GM06990 (cell line): ENCODE results near the gene ETV4.
A peak's percentile ranks its signal among the peaks of the same experiment; 100 is the strongest.
"Not testable (repeated sequence)": the region's sequence is repeated elsewhere in the genome, so short reads cannot be mapped to it uniquely, and the experiment has no call there.

Source experiments
- DNase-seq: peaks from one replicate; pipeline ENCODE4 v3.0.0-alpha.2; 2011; ENCODE audit not compliant: insufficient read length; ENCODE audit errors: extremely low read depth
- H3K27me3 ChIP-seq: replicated peaks from 2 replicates; pipeline ENCODE4 v1.6.0; 2011; ENCODE audit warnings: low read length; ENCODE audit not compliant: control insufficient read depth, insufficient read depth
- H3K36me3 ChIP-seq: 2 replicates; pipeline ENCODE4 v1.5.1; 2011; ENCODE audit warnings: low read length; ENCODE audit not compliant: control insufficient read depth, insufficient read depth
- H3K4me3 ChIP-seq: replicated peaks from 2 replicates; pipeline ENCODE4 v1.5.1; 2011; ENCODE audit warnings: low read depth, mild to moderate bottlenecking, control low read depth, low read length
- CTCF ChIP-seq: IDR thresholded peaks from 2 replicates; pipeline ENCODE4 v1.5.1; 2011; ENCODE audit warnings: low read length, control low read depth, mild to moderate bottlenecking, inconsistent platforms; ENCODE audit not compliant: insufficient read depth, poor library complexity, severe bottlenecking

The ETV4 gene

GRCh38 chr17:43517161-43517560, 29.0 kb downstream of the ETV4 start:
- TF ChIP-seq CTCF: no peak
- Histone ChIP-seq H3K27me3 (no peaks in the 10 kb centered on the region), H3K4me3 (no peak overlapping the region; the same call in 1 of the 2 replicates), H3K36me3 (peaks cover 18% of the 10 kb centered on the region)
- no peak for DNase-seq

GRCh38 chr17:43515656-43516055, 30.5 kb downstream of the ETV4 start:
- peaks cover 14% of the 10 kb centered on the region for H3K36me3 ChIP-seq
- TF ChIP-seq CTCF: no peak
- no peak for DNase-seq
- no peak overlapping the region for H3K4me3 ChIP-seq
- H3K27me3 ChIP-seq: no peaks in the 10 kb centered on the region

- not testable (repeated sequence) for DNase-seq, H3K4me3 ChIP-seq, H3K27me3 ChIP-seq
- peaks cover 22% of the 10 kb centered on the region for H3K36me3 ChIP-seq
Measured at GRCh38 chr17:43511199-43511598, 34.9 kb downstream of the ETV4 start.

GRCh38 chr17:43509440-43509839, 36.7 kb downstream of the ETV4 start:
- H3K36me3 ChIP-seq: peaks cover 19% of the 10 kb centered on the region

GRCh38 chr17:43490621-43491020, 55.5 kb downstream of the ETV4 start:
- Histone ChIP-seq H3K27me3 (no peaks in the 10 kb centered on the region), H3K36me3 (peaks cover 14% of the 10 kb centered on the region), H3K4me3 (no peak overlapping the region)
- DNase-seq: no peak
- TF ChIP-seq CTCF: no peak

More at GRCh38 chr17:43509440-43509839, 36.7 kb downstream of the ETV4 start:
- H3K4me3 ChIP-seq, DNase-seq, H3K27me3 ChIP-seq: not testable (repeated sequence)

GRCh38 chr17:43483674-43484551, 62.2 kb downstream of the ETV4 start, which contains the start of gene DHX8:
Gene DHX8, plus strand, starts transcription at chr17:43483975. Its CDS starts 63 bp downstream, at chr17:43484038.
- DNase-seq: peak; percentile 99
- TF ChIP-seq CTCF: peak; percentile 100
- no peaks in the 10 kb centered on the region for H3K27me3 ChIP-seq
- H3K4me3 ChIP-seq: peak within 1 kb of the TSS; percentile 83
- no peaks in the 10 kb centered on the region for H3K36me3 ChIP-seq
